ENCODE data around the gene DBN1.

Gene DBN1

GRCh38 chr5:177495243-177496060 lies 22.0 kb upstream of the DBN1 start:
- Histone ChIP-seq H3K9me3 (ENCODE audit: low read length) (no peaks in the 10 kb centered on the region), H3K4me3 (ENCODE audit: low read depth in 1 of 2, low read length in 2 of 2) (peak overlapping the region; percentile 64 to 88), H3K36me3 (ENCODE audit: insufficient read depth, low read length) (peaks cover 31% of the 10 kb centered on the region), H3K4me1 (ENCODE audit: insufficient read depth, low read length) (peaks cover 49% of the 10 kb centered on the region), H3K9ac (ENCODE audit: low read length) (peak overlapping the region; percentile 81), H3K27ac (ENCODE audit: low read depth, low read length) (peak overlapping the region; percentile 100), H3K27me3 (ENCODE audit: control insufficient read depth in 1 of 2, insufficient read depth in 2 of 2, low read length in 2 of 2) (no peaks in the 10 kb centered on the region)

- Histone ChIP-seq H3K4me1 (ENCODE audit: insufficient read depth, low read length) (peaks cover 57% of the 10 kb centered on the region), H3K27me3 (ENCODE audit: control insufficient read depth in 1 of 2, insufficient read depth in 2 of 2, low read length in 2 of 2) (no peaks in the 10 kb centered on the region), H3K36me3 (ENCODE audit: insufficient read depth, low read length) (peaks cover 40% of the 10 kb centered on the region), H3K27ac (ENCODE audit: low read depth, low read length) (peak overlapping the region; percentile 100), H3K9ac (ENCODE audit: low read length) (peak overlapping the region; percentile 82), H3K4me3 (ENCODE audit: low read depth in 1 of 2, low read length in 2 of 2) (peak overlapping the region; percentile 64 to 68), H3K9me3 (ENCODE audit: low read length) (no peaks in the 10 kb centered on the region)
Observed at GRCh38 chr5:177494346-177495195, 21.1 kb upstream of the DBN1 start.

- Histone ChIP-seq H3K9me3 (ENCODE audit: low read length) (no peaks in the 10 kb centered on the region), H3K27ac (ENCODE audit: low read depth, low read length) (peak overlapping the region; percentile 100), H3K4me3 (ENCODE audit: low read depth in 1 of 2, low read length in 2 of 2) (peak overlapping the region; percentile 9 to 61), H3K36me3 (ENCODE audit: insufficient read depth, low read length) (peaks cover 46% of the 10 kb centered on the region), H3K4me1 (ENCODE audit: insufficient read depth, low read length) (peaks cover 64% of the 10 kb centered on the region), H3K9ac (ENCODE audit: low read length) (peak overlapping the region; percentile 82), H3K27me3 (ENCODE audit: control insufficient read depth in 1 of 2, insufficient read depth in 2 of 2, low read length in 2 of 2) (no peaks in the 10 kb centered on the region)
Observed at GRCh38 chr5:177493795-177494345, 20.4 kb upstream of the DBN1 start.

GRCh38 chr5:177492841-177493240 lies 19.4 kb upstream of the DBN1 start:
- Histone ChIP-seq H3K9ac (ENCODE audit: low read length) (peak overlapping the region; percentile 82), H3K36me3 (ENCODE audit: insufficient read depth, low read length) (peaks cover 56% of the 10 kb centered on the region), H3K4me3 (ENCODE audit: low read depth in 1 of 2, low read length in 2 of 2) (peak overlapping the region; percentile 2 to 61), H3K9me3 (ENCODE audit: low read length) (no peaks in the 10 kb centered on the region), H3K27ac (ENCODE audit: low read depth, low read length) (peak overlapping the region; percentile 100), H3K27me3 (ENCODE audit: control insufficient read depth in 1 of 2, insufficient read depth in 2 of 2, low read length in 2 of 2) (no peaks in the 10 kb centered on the region), H3K4me1 (ENCODE audit: insufficient read depth, low read length) (peaks cover 65% of the 10 kb centered on the region)

GRCh38 chr5:177491983-177492746 lies 18.7 kb upstream of the DBN1 start:
- Histone ChIP-seq H3K9ac (ENCODE audit: low read length) (peak overlapping the region; percentile 82), H3K4me1 (ENCODE audit: insufficient read depth, low read length) (peaks cover 71% of the 10 kb centered on the region), H3K4me3 (ENCODE audit: low read depth in 1 of 2, low read length in 2 of 2) (peak overlapping the region; percentile 2 to 61), H3K36me3 (ENCODE audit: insufficient read depth, low read length) (peaks cover 63% of the 10 kb centered on the region), H3K27ac (ENCODE audit: low read depth, low read length) (peak overlapping the region; percentile 100), H3K27me3 (ENCODE audit: control insufficient read depth in 1 of 2, insufficient read depth in 2 of 2, low read length in 2 of 2) (no peaks in the 10 kb centered on the region), H3K9me3 (ENCODE audit: low read length) (no peaks in the 10 kb centered on the region)

- Histone ChIP-seq H3K36me3 (ENCODE audit: insufficient read depth, low read length) (peaks cover 68% of the 10 kb centered on the region), H3K9ac (ENCODE audit: low read length) (no peak overlapping the region)
Observed at GRCh38 chr5:177491429-177491945, 18.1 kb upstream of the DBN1 start.

GRCh38 chr5:177490992-177491391 lies 17.6 kb upstream of the DBN1 start:
- Histone ChIP-seq H3K27ac (ENCODE audit: low read depth, low read length) (peak overlapping the region; percentile 61), H3K4me1 (ENCODE audit: insufficient read depth, low read length) (peaks cover 73% of the 10 kb centered on the region), H3K9me3 (ENCODE audit: low read length) (no peaks in the 10 kb centered on the region), H3K27me3 (ENCODE audit: control insufficient read depth in 1 of 2, insufficient read depth in 2 of 2, low read length in 2 of 2) (no peaks in the 10 kb centered on the region), H3K4me3 (ENCODE audit: low read depth in 1 of 2, low read length in 2 of 2) (peak overlapping the region in 1 of 2 donors; percentile 14), H3K36me3 (ENCODE audit: insufficient read depth, low read length) (peaks cover 73% of the 10 kb centered on the region), H3K9ac (ENCODE audit: low read length) (no peak overlapping the region)

More at GRCh38 chr5:177491429-177491945, 18.1 kb upstream of the DBN1 start:
- Histone ChIP-seq H3K9me3 (ENCODE audit: low read length) (no peaks in the 10 kb centered on the region), H3K27ac (ENCODE audit: low read depth, low read length) (peak overlapping the region; percentile 61), H3K27me3 (ENCODE audit: control insufficient read depth in 1 of 2, insufficient read depth in 2 of 2, low read length in 2 of 2) (no peaks in the 10 kb centered on the region), H3K4me1 (ENCODE audit: insufficient read depth, low read length) (peaks cover 72% of the 10 kb centered on the region), H3K4me3 (ENCODE audit: low read depth in 1 of 2, low read length in 2 of 2) (no peak overlapping the region)

- H3K9me3 ChIP-seq (ENCODE audit: low read length), result no peaks in the 10 kb centered on the region
- no peaks in the 10 kb centered on the region for H3K27me3 ChIP-seq (ENCODE audit: control insufficient read depth in 1 of 2, insufficient read depth in 2 of 2, low read length in 2 of 2)
- no peak overlapping the region for H3K4me3 ChIP-seq (ENCODE audit: low read depth in 1 of 2, low read length in 2 of 2)
- peaks cover 75% of the 10 kb centered on the region for H3K36me3 ChIP-seq (ENCODE audit: insufficient read depth, low read length)
- peaks cover 70% of the 10 kb centered on the region for H3K4me1 ChIP-seq (ENCODE audit: insufficient read depth, low read length)
- no peak overlapping the region for H3K9ac ChIP-seq (ENCODE audit: low read length)
- peak overlapping the region; percentile 61 for H3K27ac ChIP-seq (ENCODE audit: low read depth, low read length)
Observed at GRCh38 chr5:177490311-177490991, 17.0 kb upstream of the DBN1 start.

GRCh38 chr5:177489119-177489716 lies 15.8 kb upstream of the DBN1 start:
- Histone ChIP-seq H3K4me1 (ENCODE audit: insufficient read depth, low read length) (peaks cover 74% of the 10 kb centered on the region), H3K27ac (ENCODE audit: low read depth, low read length) (peak overlapping the region; percentile 43), H3K9me3 (ENCODE audit: low read length) (no peaks in the 10 kb centered on the region), H3K27me3 (ENCODE audit: control insufficient read depth in 1 of 2, insufficient read depth in 2 of 2, low read length in 2 of 2) (no peaks in the 10 kb centered on the region), H3K36me3 (ENCODE audit: insufficient read depth, low read length) (peaks cover 83% of the 10 kb centered on the region), H3K9ac (ENCODE audit: low read length) (no peak overlapping the region), H3K4me3 (ENCODE audit: low read depth in 1 of 2, low read length in 2 of 2) (no peak overlapping the region)

GRCh38 chr5:177487975-177488374 lies 14.5 kb upstream of the DBN1 start:
- Histone ChIP-seq H3K4me1 (ENCODE audit: insufficient read depth, low read length) (peaks cover 73% of the 10 kb centered on the region), H3K9ac (ENCODE audit: low read length) (no peak overlapping the region), H3K9me3 (ENCODE audit: low read length) (no peaks in the 10 kb centered on the region), H3K36me3 (ENCODE audit: insufficient read depth, low read length) (peaks cover 84% of the 10 kb centered on the region), H3K4me3 (ENCODE audit: low read depth in 1 of 2, low read length in 2 of 2) (no peak overlapping the region), H3K27me3 (ENCODE audit: control insufficient read depth in 1 of 2, insufficient read depth in 2 of 2, low read length in 2 of 2) (no peaks in the 10 kb centered on the region), H3K27ac (ENCODE audit: low read depth, low read length) (peak overlapping the region; percentile 41)
